ENCODE results near the gene LRATD1.
A peak's percentile ranks its signal among the peaks of the same experiment; 100 is the strongest.

The LRATD1 gene

GRCh38 chr2:14633461-14634181 is 1.1 kb downstream of the LRATD1 start:
- Histone ChIP-seq H3K4me1 (ENCODE audit: control insufficient read depth, insufficient read depth, low read length) (peaks cover 29% of the 10 kb centered on the region), H3K9me3 (ENCODE audit: control insufficient read depth in 2 of 2, low read length in 2 of 2) (no peaks in the 10 kb centered on the region), H3K27ac (ENCODE audit: low read length) (no peak overlapping the region), H3K27me3 (ENCODE audit: control insufficient read depth in 1 of 2, insufficient read depth in 2 of 2, low read length in 2 of 2) (peaks cover 4 to 7% of the 10 kb centered on the region in 2 donors), H3K36me3 (ENCODE audit: control insufficient read depth in 2 of 2, insufficient read depth in 2 of 2, low read length in 2 of 2) (no peaks in the 10 kb centered on the region), H3K4me3 (ENCODE audit: low read length in 2 of 2) (peak overlapping the region; percentile 77 to 83), H3K9ac (ENCODE audit: low read length in 2 of 2) (peak overlapping the region in 1 of 2 donors; percentile 29)

GRCh38 chr2:14634182-14634488 is 1.6 kb downstream of the LRATD1 start:
- Histone ChIP-seq H3K4me3 (ENCODE audit: low read length in 2 of 2) (peak overlapping the region; percentile 77 to 83), H3K9ac (ENCODE audit: low read length in 2 of 2) (peak overlapping the region in 1 of 2 donors; percentile 82), H3K4me1 (ENCODE audit: control insufficient read depth, insufficient read depth, low read length) (peaks cover 29% of the 10 kb centered on the region), H3K27ac (ENCODE audit: low read length) (peak overlapping the region; percentile 82), H3K36me3 (ENCODE audit: control insufficient read depth in 2 of 2, insufficient read depth in 2 of 2, low read length in 2 of 2) (no peaks in the 10 kb centered on the region), H3K27me3 (ENCODE audit: control insufficient read depth in 1 of 2, insufficient read depth in 2 of 2, low read length in 2 of 2) (peaks cover 4 to 7% of the 10 kb centered on the region in 2 donors), H3K9me3 (ENCODE audit: control insufficient read depth in 2 of 2, low read length in 2 of 2) (no peaks in the 10 kb centered on the region)

GRCh38 chr2:14634489-14635390 is 2.2 kb downstream of the LRATD1 start:
- Histone ChIP-seq H3K9me3 (ENCODE audit: control insufficient read depth in 2 of 2, low read length in 2 of 2) (no peaks in the 10 kb centered on the region), H3K4me1 (ENCODE audit: control insufficient read depth, insufficient read depth, low read length) (peaks cover 29% of the 10 kb centered on the region), H3K27ac (ENCODE audit: low read length) (peak overlapping the region; percentile 82), H3K27me3 (ENCODE audit: control insufficient read depth in 1 of 2, insufficient read depth in 2 of 2, low read length in 2 of 2) (peaks cover 4 to 7% of the 10 kb centered on the region in 2 donors), H3K36me3 (ENCODE audit: control insufficient read depth in 2 of 2, insufficient read depth in 2 of 2, low read length in 2 of 2) (no peaks in the 10 kb centered on the region), H3K9ac (ENCODE audit: low read length in 2 of 2) (peak overlapping the region; percentile 70 to 82), H3K4me3 (ENCODE audit: low read length in 2 of 2) (peak overlapping the region; percentile 77 to 83)

- Histone ChIP-seq H3K4me3 (ENCODE audit: low read length in 2 of 2) (peak overlapping the region; percentile 77 to 83), H3K27ac (ENCODE audit: low read length) (peak overlapping the region; percentile 82), H3K9ac (ENCODE audit: low read length in 2 of 2) (peak overlapping the region; percentile 70 to 82), H3K9me3 (ENCODE audit: control insufficient read depth in 2 of 2, low read length in 2 of 2) (no peaks in the 10 kb centered on the region), H3K27me3 (ENCODE audit: control insufficient read depth in 1 of 2, insufficient read depth in 2 of 2, low read length in 2 of 2) (peaks cover 4 to 7% of the 10 kb centered on the region in 2 donors), H3K4me1 (ENCODE audit: control insufficient read depth, insufficient read depth, low read length) (peaks cover 29% of the 10 kb centered on the region), H3K36me3 (ENCODE audit: control insufficient read depth in 2 of 2, insufficient read depth in 2 of 2, low read length in 2 of 2) (no peaks in the 10 kb centered on the region)
Measured at GRCh38 chr2:14635391-14635871, 2.9 kb downstream of the LRATD1 start.

- Histone ChIP-seq H3K27me3 (ENCODE audit: control insufficient read depth in 1 of 2, insufficient read depth in 2 of 2, low read length in 2 of 2) (peaks cover 0 to 4% of the 10 kb centered on the region in 2 donors), H3K4me1 (ENCODE audit: control insufficient read depth, insufficient read depth, low read length) (peaks cover 16% of the 10 kb centered on the region), H3K27ac (ENCODE audit: low read length) (no peak overlapping the region), H3K36me3 (ENCODE audit: control insufficient read depth in 2 of 2, insufficient read depth in 2 of 2, low read length in 2 of 2) (no peaks in the 10 kb centered on the region), H3K9ac (ENCODE audit: low read length in 2 of 2) (no peak overlapping the region), H3K9me3 (ENCODE audit: control insufficient read depth in 2 of 2, low read length in 2 of 2) (no peaks in the 10 kb centered on the region), H3K4me3 (ENCODE audit: low read length in 2 of 2) (no peak overlapping the region)
Measured at GRCh38 chr2:14638488-14638887, 6.0 kb downstream of the LRATD1 start.

- H3K36me3 ChIP-seq (ENCODE audit: control insufficient read depth in 2 of 2, insufficient read depth in 2 of 2, low read length in 2 of 2) = no peaks in the 10 kb centered on the region
- no peak overlapping the region for H3K4me3 ChIP-seq (ENCODE audit: low read length in 2 of 2)
- H3K9me3 ChIP-seq (ENCODE audit: control insufficient read depth in 2 of 2, low read length in 2 of 2) = no peaks in the 10 kb centered on the region
- H3K27ac ChIP-seq (ENCODE audit: low read length) = no peak overlapping the region
- no peaks in the 10 kb centered on the region for H3K27me3 ChIP-seq (ENCODE audit: control insufficient read depth in 1 of 2, insufficient read depth in 2 of 2, low read length in 2 of 2)
- no peaks in the 10 kb centered on the region for H3K4me1 ChIP-seq (ENCODE audit: control insufficient read depth, insufficient read depth, low read length)
- no peak overlapping the region for H3K9ac ChIP-seq (ENCODE audit: low read length in 2 of 2)
Measured at GRCh38 chr2:14641116-14641515, 8.6 kb downstream of the LRATD1 start.

GRCh38 chr2:14642499-14642898 is 10.0 kb downstream of the LRATD1 start:
- no peaks in the 10 kb centered on the region for H3K4me1 ChIP-seq (ENCODE audit: control insufficient read depth, insufficient read depth, low read length)
- no peak overlapping the region for H3K27ac ChIP-seq (ENCODE audit: low read length)
- no peaks in the 10 kb centered on the region for H3K36me3 ChIP-seq (ENCODE audit: control insufficient read depth in 2 of 2, insufficient read depth in 2 of 2, low read length in 2 of 2)
- no peaks in the 10 kb centered on the region for H3K9me3 ChIP-seq (ENCODE audit: control insufficient read depth in 2 of 2, low read length in 2 of 2)
- H3K27me3 ChIP-seq (ENCODE audit: control insufficient read depth in 1 of 2, insufficient read depth in 2 of 2, low read length in 2 of 2) = no peaks in the 10 kb centered on the region
- no peak overlapping the region for H3K9ac ChIP-seq (ENCODE audit: low read length in 2 of 2)
- H3K4me3 ChIP-seq (ENCODE audit: low read length in 2 of 2) = no peak overlapping the region

- Histone ChIP-seq H3K36me3 (ENCODE audit: control insufficient read depth in 2 of 2, insufficient read depth in 2 of 2, low read length in 2 of 2) (no peaks in the 10 kb centered on the region), H3K4me3 (ENCODE audit: low read length in 2 of 2) (no peak overlapping the region), H3K9me3 (ENCODE audit: control insufficient read depth in 2 of 2, low read length in 2 of 2) (no peaks in the 10 kb centered on the region), H3K4me1 (ENCODE audit: control insufficient read depth, insufficient read depth, low read length) (no peaks in the 10 kb centered on the region), H3K27ac (ENCODE audit: low read length) (no peak overlapping the region), H3K9ac (ENCODE audit: low read length in 2 of 2) (no peak overlapping the region), H3K27me3 (ENCODE audit: control insufficient read depth in 1 of 2, insufficient read depth in 2 of 2, low read length in 2 of 2) (no peaks in the 10 kb centered on the region)
Measured at GRCh38 chr2:14647714-14648113, 15.2 kb downstream of the LRATD1 start.

- Histone ChIP-seq H3K27ac (ENCODE audit: low read length) (no peak overlapping the region), H3K27me3 (ENCODE audit: control insufficient read depth in 1 of 2, insufficient read depth in 2 of 2, low read length in 2 of 2) (no peaks in the 10 kb centered on the region), H3K4me1 (ENCODE audit: control insufficient read depth, insufficient read depth, low read length) (no peaks in the 10 kb centered on the region), H3K36me3 (ENCODE audit: control insufficient read depth in 2 of 2, insufficient read depth in 2 of 2, low read length in 2 of 2) (no peaks in the 10 kb centered on the region), H3K9ac (ENCODE audit: low read length in 2 of 2) (no peak overlapping the region), H3K4me3 (ENCODE audit: low read length in 2 of 2) (no peak overlapping the region), H3K9me3 (ENCODE audit: control insufficient read depth in 2 of 2, low read length in 2 of 2) (no peaks in the 10 kb centered on the region)
Measured at GRCh38 chr2:14650066-14650465, 17.5 kb downstream of the LRATD1 start.

GRCh38 chr2:14654835-14655282 is 22.3 kb downstream of the LRATD1 start:
- no peaks in the 10 kb centered on the region for H3K4me1 ChIP-seq (ENCODE audit: control insufficient read depth, insufficient read depth, low read length)
- H3K4me3 ChIP-seq (ENCODE audit: low read length in 2 of 2) = no peak overlapping the region
- no peaks in the 10 kb centered on the region for H3K27me3 ChIP-seq (ENCODE audit: control insufficient read depth in 1 of 2, insufficient read depth in 2 of 2, low read length in 2 of 2)
- H3K9me3 ChIP-seq (ENCODE audit: control insufficient read depth in 2 of 2, low read length in 2 of 2) = no peaks in the 10 kb centered on the region
- no peak overlapping the region for H3K9ac ChIP-seq (ENCODE audit: low read length in 2 of 2)
- H3K27ac ChIP-seq (ENCODE audit: low read length) = no peak overlapping the region
- no peaks in the 10 kb centered on the region for H3K36me3 ChIP-seq (ENCODE audit: control insufficient read depth in 2 of 2, insufficient read depth in 2 of 2, low read length in 2 of 2)
